Ovary (tissue), 3 donors: ENCODE measurements around the gene OR4K17.

ENCODE experiments used
- CTCF ChIP-seq, 3 donors: fragments of 450-650 bp in 2 of 3; fragments of 200-600 bp in 1 of 3; IDR thresholded peaks; one replicate each; pipeline versions ENCODE4 v1.5.1 to v1.8.0; 2016 to 2022; ENCODE audit warnings: antibody characterized with exemption in 3 of 3, mild to moderate bottlenecking in 1 of 3
- EP300 ChIP-seq: sonication (generic); formaldehyde crosslinking; IDR thresholded peaks from one replicate; pipeline ENCODE4 v1.6.1; 2017; ENCODE audit warnings: antibody characterized with exemption
- POLR2A ChIP-seq: fragments of 450-650 bp; IDR thresholded peaks from one replicate; pipeline ENCODE4 v1.6.1; 2017; ENCODE audit warnings: antibody characterized with exemption, mild to moderate bottlenecking, moderate library complexity
- donor health status: DM: no; HTN: no; CAD: no.

GRCh38 chr14:20164462-20164861 lies 53.9 kb downstream of the OR4K17 start:
- TF ChIP-seq CTCF (IDR thresholded peaks at IDR 0.05) (no peak), POLR2A (no peak), EP300 (no peak)
